ENCODE measurements around the gene GAB1.

- no peak for TF ChIP-seq CTCF (IDR thresholded peaks at IDR 0.05)
- no peak for TF ChIP-seq POLR2AphosphoS5 (IDR thresholded peaks at IDR 0.05; ENCODE audit: insufficient read depth in 1 of 2, low read depth in 1 of 2)
Measured at GRCh38 chr4:143296397-143297067, 40.1 kb upstream of the GAB1 start.

Data from vagina (tissue), 2 donors.